Fibroblast of mammary gland (primary cell): Measurements from ENCODE around the gene SLC7A6.

ENCODE experiments used
- DNase-seq: peaks from one replicate; pipeline ENCODE4 v3.0.0-alpha.2; 2010; ENCODE audit warnings: low read depth
- H3K4me3 ChIP-seq: 2 replicates; pipeline ENCODE4 v1.5.1; 2011; ENCODE audit warnings: low read depth, mild to moderate bottlenecking, low read length, moderate library complexity; ENCODE audit not compliant: control insufficient read depth
- TF ChIP-seq, protein P1 (sequence below): conservative IDR thresholded peaks from 2 replicates; pipeline ENCODE4 v1.5.1; 2011; ENCODE audit warnings: low read depth, low read length, inconsistent platforms; ENCODE audit not compliant: control insufficient read depth, insufficient read depth

SLC7A6 gene

DNA sequence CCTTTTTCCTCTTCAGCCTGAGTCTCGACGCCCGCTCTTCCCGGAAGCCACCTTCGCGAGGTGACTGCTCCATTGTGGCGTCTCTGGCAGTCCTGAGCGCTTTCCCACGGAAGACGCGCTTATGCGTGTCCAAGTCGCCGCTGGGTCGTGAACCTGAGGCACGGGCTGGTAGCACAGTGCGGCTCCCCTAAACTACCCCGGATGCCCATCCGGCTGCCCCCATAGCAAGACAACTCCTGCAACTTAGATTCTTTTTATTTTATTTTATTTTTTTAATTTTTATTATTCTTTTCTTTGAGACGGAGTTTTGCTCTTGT, 26.3 kb upstream of the SLC7A6 start:
- H3K4me3 ChIP-seq = peak overlapping the region; percentile 58
- no peak for DNase-seq
- TF ChIP-seq, protein P1, sequence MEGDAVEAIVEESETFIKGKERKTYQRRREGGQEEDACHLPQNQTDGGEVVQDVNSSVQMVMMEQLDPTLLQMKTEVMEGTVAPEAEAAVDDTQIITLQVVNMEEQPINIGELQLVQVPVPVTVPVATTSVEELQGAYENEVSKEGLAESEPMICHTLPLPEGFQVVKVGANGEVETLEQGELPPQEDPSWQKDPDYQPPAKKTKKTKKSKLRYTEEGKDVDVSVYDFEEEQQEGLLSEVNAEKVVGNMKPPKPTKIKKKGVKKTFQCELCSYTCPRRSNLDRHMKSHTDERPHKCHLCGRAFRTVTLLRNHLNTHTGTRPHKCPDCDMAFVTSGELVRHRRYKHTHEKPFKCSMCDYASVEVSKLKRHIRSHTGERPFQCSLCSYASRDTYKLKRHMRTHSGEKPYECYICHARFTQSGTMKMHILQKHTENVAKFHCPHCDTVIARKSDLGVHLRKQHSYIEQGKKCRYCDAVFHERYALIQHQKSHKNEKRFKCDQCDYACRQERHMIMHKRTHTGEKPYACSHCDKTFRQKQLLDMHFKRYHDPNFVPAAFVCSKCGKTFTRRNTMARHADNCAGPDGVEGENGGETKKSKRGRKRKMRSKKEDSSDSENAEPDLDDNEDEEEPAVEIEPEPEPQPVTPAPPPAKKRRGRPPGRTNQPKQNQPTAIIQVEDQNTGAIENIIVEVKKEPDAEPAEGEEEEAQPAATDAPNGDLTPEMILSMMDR = no peak

DNA sequence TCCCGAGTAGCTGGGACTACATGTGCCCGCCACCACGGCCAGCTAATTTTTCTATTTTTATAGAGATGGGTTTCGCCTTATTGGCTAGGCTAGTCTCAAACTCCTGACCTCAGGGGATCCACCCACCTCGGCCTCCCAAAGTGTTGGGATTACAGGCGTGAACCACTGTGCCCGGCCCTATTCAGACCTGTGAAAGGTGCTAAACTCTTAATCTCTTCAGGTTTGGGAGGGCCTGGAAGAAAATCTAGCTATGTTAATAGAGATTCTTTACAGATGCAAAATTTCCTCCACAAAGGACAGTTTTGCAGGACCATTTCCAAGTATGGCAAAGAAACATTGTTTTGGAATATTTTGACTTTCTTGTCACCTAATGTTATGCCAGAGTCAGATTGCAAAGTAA, 22.2 kb upstream of the SLC7A6 start:
- no peak overlapping the region for H3K4me3 ChIP-seq
- DNase-seq = no peak
- TF ChIP-seq, protein P1 = no peak

DNA sequence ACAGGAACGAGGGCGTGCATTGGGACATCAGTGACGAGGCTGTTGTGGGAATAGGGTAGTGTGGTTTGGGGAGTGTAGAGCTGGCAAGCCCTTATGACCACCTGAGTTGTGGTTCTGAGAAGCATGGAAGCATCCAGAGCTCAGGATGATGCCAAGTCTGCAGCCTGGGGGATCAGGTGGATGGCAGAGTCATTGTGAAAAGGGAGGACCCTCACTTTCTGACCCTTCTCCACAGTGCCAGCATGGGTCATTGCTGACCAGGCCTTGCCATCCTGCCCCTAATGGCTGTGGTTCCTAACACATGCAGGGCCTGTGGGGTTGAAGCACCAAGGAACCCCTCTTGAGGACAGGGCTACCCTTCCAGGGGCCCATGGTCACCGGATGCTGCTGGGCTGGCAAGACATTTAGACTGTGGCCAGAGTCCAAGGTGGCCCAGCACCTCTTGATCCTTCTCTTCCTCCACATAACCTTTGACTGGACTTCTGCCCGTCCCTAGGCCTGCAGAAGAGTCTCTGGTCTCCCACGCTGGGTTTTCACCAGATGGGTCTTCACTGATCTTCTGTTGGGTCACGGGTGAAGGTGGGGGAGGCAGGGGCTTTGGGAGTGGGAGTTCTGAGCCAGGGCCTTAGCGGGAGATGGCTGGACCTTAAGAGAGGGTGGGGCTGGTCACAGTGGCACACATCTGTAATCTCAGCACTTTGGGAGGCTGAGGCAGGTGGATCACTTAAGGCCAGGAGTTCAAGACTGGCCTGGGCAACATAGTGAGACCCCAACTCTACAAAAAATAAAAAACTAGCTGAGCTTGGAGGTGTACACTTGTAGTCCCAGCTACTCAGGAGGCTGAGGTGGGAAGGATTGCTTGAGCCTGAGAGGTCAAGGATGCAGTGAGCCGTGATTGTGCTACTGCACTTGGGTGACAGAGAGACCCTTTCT, 21.1 kb upstream of the SLC7A6 start:
- H3K4me3 ChIP-seq = no peak overlapping the region
- TF ChIP-seq, protein P1 = no peak
- DNase-seq = no peak

DNA sequence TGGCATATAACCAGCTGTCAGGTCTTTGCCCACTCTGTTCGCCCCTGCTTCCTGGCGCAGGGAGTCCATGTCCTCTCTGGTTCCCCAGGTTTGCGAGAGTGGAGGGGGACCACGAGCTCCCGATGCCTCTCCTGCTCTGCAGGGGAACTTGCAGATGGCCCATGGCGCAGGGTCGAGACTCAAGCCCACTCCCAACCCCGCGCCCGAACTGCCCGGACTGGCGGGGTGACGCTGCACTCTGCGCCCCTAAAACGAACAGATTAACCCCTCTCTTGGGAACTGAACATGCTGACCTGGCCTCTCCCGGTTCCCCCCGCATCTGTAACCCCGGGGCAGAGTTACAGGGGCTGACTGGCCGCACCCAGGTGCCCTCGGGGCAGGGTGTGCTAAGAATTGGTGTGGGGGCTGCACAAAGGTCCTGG, 19.8 kb upstream of the SLC7A6 start:
- no peak for DNase-seq
- peak overlapping the region; percentile 98 for H3K4me3 ChIP-seq
- TF ChIP-seq, protein P1 = no peak

DNA sequence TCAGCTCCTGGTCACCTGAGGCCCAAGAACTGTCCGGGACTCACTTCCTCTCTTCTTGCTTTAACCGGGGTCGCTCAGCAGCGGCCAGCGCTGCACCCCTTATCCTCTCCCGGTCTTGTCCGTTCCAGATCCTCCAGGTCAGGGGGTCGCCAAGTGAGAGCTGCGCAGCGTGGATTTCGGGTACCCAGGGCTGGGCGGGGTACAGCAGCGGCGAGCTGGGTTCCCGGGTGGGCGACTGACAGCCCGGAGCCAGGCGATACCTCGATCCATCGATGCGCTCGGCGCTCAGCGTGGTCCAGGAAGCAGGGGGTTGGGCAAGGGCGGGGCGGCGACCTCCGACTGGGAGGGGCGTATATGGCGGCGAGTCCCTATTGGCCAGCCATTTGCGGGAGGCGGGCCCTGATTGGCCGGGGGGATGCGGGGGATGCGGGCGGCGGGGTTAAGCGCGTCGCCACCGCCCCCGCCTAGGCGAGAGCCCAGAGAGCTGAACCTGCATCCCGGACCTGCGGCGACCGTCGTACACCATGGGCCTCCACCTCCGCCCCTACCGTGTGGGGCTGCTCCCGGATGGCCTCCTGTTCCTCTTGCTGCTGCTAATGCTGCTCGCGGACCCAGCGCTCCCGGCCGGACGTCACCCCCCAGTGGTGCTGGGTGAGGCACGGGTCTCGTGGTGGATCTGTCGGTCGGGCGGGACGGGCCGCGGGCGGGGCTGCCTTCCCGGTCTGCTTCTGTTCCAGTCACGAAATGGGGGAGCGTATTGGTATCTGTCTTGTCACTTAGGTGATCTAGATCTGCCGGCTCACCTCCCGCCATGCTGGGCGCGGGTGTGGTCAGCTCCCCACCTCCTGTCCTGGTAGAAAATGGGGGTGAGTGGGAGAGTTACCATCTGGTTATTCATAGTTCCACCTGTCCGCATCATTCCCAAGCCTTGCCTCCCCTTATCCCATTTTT, 19.1 kb upstream of the SLC7A6 start, which contains the start of gene PLA2G15:
Gene PLA2G15, plus strand, starts transcription at position 471 of the 951 bp plus-strand sequence. Its CDS starts 54 bp downstream, at position 525.
- TF ChIP-seq, protein P1 = no peak
- H3K4me3 ChIP-seq = peak within 1 kb of the TSS; percentile 98
- DNase-seq = peak; percentile 91

DNA sequence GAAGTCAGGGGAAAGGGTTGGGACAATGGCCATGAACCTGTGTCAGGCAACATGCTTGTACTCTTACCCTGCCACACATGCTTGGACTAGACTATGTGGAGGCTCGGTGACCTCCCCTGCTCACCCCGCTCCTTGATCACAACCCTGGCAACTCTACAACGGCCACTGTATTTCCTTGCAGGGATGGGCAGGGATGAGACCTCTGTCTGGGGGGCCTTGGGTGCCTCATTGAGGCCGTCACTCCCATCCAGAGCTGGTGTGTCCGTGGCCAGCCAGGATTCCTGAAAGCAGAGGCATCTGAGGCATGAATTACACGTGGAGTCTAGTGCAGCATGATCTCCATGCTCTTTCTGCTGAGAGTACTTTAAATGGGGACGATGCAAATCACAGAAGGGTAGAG, 18.2 kb upstream of the SLC7A6 start:
- TF ChIP-seq, protein P1 = no peak
- no peak for DNase-seq
- H3K4me3 ChIP-seq = peak overlapping the region; percentile 98
